DOHH2 (cell line): ENCODE data around the gene HOXD8.

ENCODE experiments used
- H3F3A ChIP-seq: fragments of 200-600 bp; sonication (generic), shearing (Covaris generic); 2 replicates; pipeline ENCODE4 v1.6.0; 2016; ENCODE audit warnings: antibody characterized with exemption, mild to moderate bottlenecking; ENCODE audit not compliant: control insufficient read depth, insufficient read depth
- H3K27ac ChIP-seq: fragments of 200-600 bp; sonication (generic); 2 replicates; pipeline ENCODE4 v1.5.1; 2014; ENCODE audit warnings: low read depth, mild to moderate bottlenecking, low read length, moderate library complexity
- H3K27me3 ChIP-seq: fragments of 200-600 bp; sonication (generic); 2 replicates; pipeline ENCODE4 v1.6.1; 2014; ENCODE audit warnings: mild to moderate bottlenecking, low read length, mixed read lengths; ENCODE audit not compliant: control insufficient read depth
- H3K36me3 ChIP-seq: fragments of 200-600 bp; sonication (generic); 2 replicates; pipeline ENCODE4 v1.6.1; 2014; ENCODE audit warnings: mild to moderate bottlenecking, low read length, moderate library complexity, mixed read lengths; ENCODE audit not compliant: control insufficient read depth
- H3K4me1 ChIP-seq: fragments of 200-600 bp; sonication (generic); 2 replicates; pipeline ENCODE4 v1.6.1; 2014; ENCODE audit warnings: mild to moderate bottlenecking, low read length, mixed read lengths; ENCODE audit not compliant: control insufficient read depth
- H3K4me2 ChIP-seq: fragments of 200-600 bp; sonication (generic); 2 replicates; pipeline ENCODE4 v1.6.0; 2014; ENCODE audit warnings: mild to moderate bottlenecking, low read length, moderate library complexity
- H3K4me3 ChIP-seq: fragments of 200-600 bp; sonication (generic); 2 replicates; pipeline ENCODE4 v1.5.1; 2014; ENCODE audit warnings: mild to moderate bottlenecking, low read length, mixed read lengths
- H3K79me2 ChIP-seq: fragments of 200-600 bp; sonication (generic); 2 replicates; pipeline ENCODE4 v1.6.1; 2014; ENCODE audit warnings: mild to moderate bottlenecking, low read length, mixed read lengths; ENCODE audit not compliant: control insufficient read depth
- H3K9me2 ChIP-seq: fragments of 200-600 bp; sonication (generic); replicated peaks from 2 replicates; pipeline ENCODE4 v1.6.1; 2014; ENCODE audit warnings: mild to moderate bottlenecking, low read length, mixed read lengths; ENCODE audit not compliant: control insufficient read depth
- H3K9me3 ChIP-seq: fragments of 200-600 bp; sonication (generic); 2 replicates; pipeline ENCODE4 v1.6.1; 2014; ENCODE audit warnings: antibody characterized with exemption, low read length, mixed read lengths; ENCODE audit not compliant: control insufficient read depth, insufficient read depth
- H4K20me1 ChIP-seq: fragments of 200-600 bp; sonication (generic); 2 replicates; pipeline ENCODE4 v1.6.0; 2014; ENCODE audit warnings: low read depth, mild to moderate bottlenecking, antibody characterized with exemption, low read length, moderate library complexity; ENCODE audit not compliant: control insufficient read depth, insufficient read depth
- EZH2phosphoT487 ChIP-seq: fragments of 200-600 bp; sonication (generic); IDR thresholded peaks from 2 replicates; pipeline ENCODE4 v1.6.1; 2017; ENCODE audit warnings: borderline replicate concordance, mild to moderate bottlenecking, antibody characterized with exemption, low read length, moderate library complexity, mixed read lengths
- TF ChIP-seq, protein P1 (sequence below): fragments of 200-600 bp; sonication (generic); IDR thresholded peaks from one replicate; pipeline ENCODE4 v1.5.1; 2014; ENCODE audit warnings: antibody characterized with exemption, mild to moderate bottlenecking, low read depth, low read length; ENCODE audit not compliant: poor library complexity, severe bottlenecking

The HOXD8 gene

DNA sequence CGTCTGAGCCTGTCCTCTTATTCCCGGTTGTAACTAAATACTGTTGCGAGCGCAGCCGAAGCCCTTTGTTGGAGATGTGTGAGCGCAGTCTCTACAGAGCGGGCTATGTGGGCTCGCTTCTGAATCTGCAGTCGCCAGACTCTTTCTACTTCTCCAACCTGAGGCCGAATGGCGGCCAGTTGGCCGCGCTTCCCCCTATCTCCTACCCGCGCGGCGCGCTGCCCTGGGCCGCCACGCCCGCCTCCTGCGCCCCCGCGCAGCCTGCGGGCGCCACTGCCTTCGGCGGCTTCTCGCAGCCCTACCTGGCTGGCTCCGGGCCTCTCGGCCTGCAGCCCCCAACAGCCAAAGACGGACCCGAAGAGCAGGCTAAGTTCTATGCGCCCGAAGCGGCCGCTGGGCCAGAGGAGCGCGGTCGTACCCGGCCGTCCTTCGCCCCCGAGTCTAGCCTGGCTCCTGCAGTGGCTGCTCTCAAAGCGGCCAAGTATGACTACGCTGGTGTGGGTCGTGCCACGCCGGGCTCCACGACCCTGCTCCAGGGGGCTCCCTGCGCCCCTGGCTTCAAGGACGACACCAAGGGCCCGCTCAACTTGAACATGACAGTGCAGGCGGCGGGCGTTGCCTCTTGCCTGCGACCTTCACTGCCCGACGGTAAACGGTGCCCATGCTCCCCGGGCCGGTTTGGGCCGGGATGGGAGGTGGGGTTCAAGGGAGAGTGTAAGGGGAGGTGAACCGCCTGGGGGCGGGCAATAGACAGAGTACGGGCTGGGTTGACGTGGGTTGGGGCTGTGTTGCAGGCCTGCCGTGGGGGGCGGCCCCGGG, 29.6 kb upstream of the HOXD8 start, which contains the start of gene HOXD12:
HOXD12 (plus strand) TSS at position 68 of the 819 bp plus-strand sequence; CDS start at position 75, 7 bp downstream.
- Histone ChIP-seq H3F3A (no peaks in the 10 kb centered on the region), H3K27me3 (peaks cover 17% of the 10 kb centered on the region), H3K4me3 (no peak within 1 kb of the TSS), H3K79me2 (no peaks in the 10 kb centered on the region), H4K20me1 (no peaks in the 10 kb centered on the region), H3K36me3 (no peaks in the 10 kb centered on the region), H3K9me3 (no peaks in the 10 kb centered on the region), H3K4me2 (no peak within 1 kb of the TSS), H3K4me1 (peaks cover 11% of the 10 kb centered on the region), H3K9me2 (no peaks in the 10 kb centered on the region), H3K27ac (no peak within 1 kb of the TSS)
- TF ChIP-seq, protein P1, sequence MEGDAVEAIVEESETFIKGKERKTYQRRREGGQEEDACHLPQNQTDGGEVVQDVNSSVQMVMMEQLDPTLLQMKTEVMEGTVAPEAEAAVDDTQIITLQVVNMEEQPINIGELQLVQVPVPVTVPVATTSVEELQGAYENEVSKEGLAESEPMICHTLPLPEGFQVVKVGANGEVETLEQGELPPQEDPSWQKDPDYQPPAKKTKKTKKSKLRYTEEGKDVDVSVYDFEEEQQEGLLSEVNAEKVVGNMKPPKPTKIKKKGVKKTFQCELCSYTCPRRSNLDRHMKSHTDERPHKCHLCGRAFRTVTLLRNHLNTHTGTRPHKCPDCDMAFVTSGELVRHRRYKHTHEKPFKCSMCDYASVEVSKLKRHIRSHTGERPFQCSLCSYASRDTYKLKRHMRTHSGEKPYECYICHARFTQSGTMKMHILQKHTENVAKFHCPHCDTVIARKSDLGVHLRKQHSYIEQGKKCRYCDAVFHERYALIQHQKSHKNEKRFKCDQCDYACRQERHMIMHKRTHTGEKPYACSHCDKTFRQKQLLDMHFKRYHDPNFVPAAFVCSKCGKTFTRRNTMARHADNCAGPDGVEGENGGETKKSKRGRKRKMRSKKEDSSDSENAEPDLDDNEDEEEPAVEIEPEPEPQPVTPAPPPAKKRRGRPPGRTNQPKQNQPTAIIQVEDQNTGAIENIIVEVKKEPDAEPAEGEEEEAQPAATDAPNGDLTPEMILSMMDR: no peak
- no peak for TF ChIP-seq EZH2phosphoT487

DNA sequence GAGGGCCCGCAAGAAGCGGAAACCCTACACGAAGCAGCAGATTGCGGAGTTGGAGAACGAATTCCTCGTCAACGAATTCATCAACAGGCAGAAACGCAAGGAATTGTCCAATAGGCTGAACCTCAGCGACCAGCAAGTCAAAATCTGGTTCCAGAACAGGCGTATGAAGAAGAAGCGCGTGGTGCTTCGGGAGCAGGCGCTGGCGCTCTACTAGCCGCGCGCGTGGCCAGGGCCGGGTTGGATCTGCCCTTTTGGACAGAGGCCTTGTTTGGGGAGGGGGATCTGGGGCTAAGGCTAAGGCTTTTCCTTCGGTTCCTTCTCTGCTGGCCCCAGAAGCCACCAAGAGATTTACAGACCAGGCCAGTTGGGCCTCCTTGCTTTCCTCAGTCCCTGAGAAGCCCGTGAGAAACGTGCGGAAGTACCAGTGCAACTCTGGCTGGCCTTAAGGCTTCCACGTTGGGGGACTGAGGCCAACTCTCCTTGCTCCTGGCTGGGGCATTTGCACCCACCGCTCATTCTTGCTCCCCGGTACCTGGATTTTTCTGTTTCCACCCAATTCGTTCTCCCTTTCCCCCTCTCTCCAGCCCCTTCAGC, 28.9 kb upstream of the HOXD8 start:
- H3K27ac ChIP-seq: no peak overlapping the region
- peaks cover 11% of the 10 kb centered on the region for H3K4me1 ChIP-seq
- no peak for TF ChIP-seq EZH2phosphoT487
- TF ChIP-seq, protein P1: no peak
- H3K4me3 ChIP-seq: no peak overlapping the region
- no peaks in the 10 kb centered on the region for H3K36me3 ChIP-seq
- H3K4me2 ChIP-seq: no peak overlapping the region
- H3F3A ChIP-seq: no peaks in the 10 kb centered on the region
- H3K9me3 ChIP-seq: no peaks in the 10 kb centered on the region
- H3K27me3 ChIP-seq: peaks cover 11% of the 10 kb centered on the region
- no peaks in the 10 kb centered on the region for H3K9me2 ChIP-seq
- H4K20me1 ChIP-seq: no peaks in the 10 kb centered on the region
- H3K79me2 ChIP-seq: no peaks in the 10 kb centered on the region

DNA sequence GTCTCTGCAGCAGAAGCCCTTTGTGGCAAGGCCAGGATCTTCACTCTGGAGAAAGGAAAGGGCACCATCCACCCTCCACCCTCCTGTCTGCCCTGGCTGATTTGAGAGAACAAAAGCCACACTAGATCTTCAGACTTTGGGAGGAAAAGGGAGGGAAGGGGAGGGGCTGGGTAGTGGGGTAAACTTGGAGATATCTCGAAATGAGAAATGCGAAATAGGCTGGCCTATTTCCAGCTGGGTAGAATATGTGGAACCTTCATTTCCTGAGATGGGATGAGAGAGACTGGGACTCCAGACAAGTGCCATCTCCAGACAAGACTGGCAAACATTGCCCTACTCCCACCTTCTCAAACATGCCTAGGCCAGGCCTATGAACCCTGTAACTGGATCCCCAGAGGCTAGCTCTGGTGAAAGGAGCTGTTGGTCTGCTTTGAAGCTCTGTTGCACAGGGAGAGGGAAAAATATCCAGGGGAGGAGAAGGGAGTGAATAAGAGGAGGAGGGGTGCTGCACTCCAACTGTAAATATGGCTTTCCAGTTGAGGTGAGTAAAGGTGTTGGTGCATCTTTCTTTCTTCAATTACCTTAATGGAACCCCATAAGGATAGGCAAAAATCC, 28.2 kb upstream of the HOXD8 start:
- H3K9me2 ChIP-seq: no peaks in the 10 kb centered on the region
- H3F3A ChIP-seq: no peaks in the 10 kb centered on the region
- H3K4me1 ChIP-seq: peaks cover 11% of the 10 kb centered on the region

More for the DNA sequence above, 28.2 kb upstream of the HOXD8 start:
- TF ChIP-seq EZH2phosphoT487: no peak
- TF ChIP-seq, protein P1: no peak
- Histone ChIP-seq H3K9me3 (no peaks in the 10 kb centered on the region), H3K4me2 (no peak overlapping the region), H4K20me1 (no peaks in the 10 kb centered on the region), H3K36me3 (no peaks in the 10 kb centered on the region), H3K27ac (no peak overlapping the region), H3K79me2 (no peaks in the 10 kb centered on the region), H3K27me3 (peaks cover 10% of the 10 kb centered on the region), H3K4me3 (no peak overlapping the region)
